Hematopoietic multipotent progenitor cell treated with erythropoietin and hydrocortisone succinate and interleukin-3 and kit ligand, for 15 days (in vitro differentiated cells): ENCODE results near the gene CNOT2.
"Not testable (repeated sequence)": the region's sequence is repeated elsewhere in the genome, so short reads cannot be mapped to it uniquely, and the experiment has no call there.

Source experiments
- DNase-seq: peaks from one replicate; pipeline ENCODE4 v3.0.0-alpha.2; 2015; ENCODE audit warnings: low spot score

The CNOT2 gene

GRCh38 chr12:70365648-70366518, 122.7 kb downstream of the CNOT2 start, which contains the start of gene KCNMB4:
KCNMB4 (plus strand) TSS chr12:70366290; CDS start chr12:70366735, 445 bp downstream.
- DNase-seq, result no peak

GRCh38 chr12:70366581-70367257, 123.5 kb downstream of the CNOT2 start:
- no peak for DNase-seq

GRCh38 chr12:70367258-70368141, 124.3 kb downstream of the CNOT2 start:
- DNase-seq, result no peak

- DNase-seq, result no peak
Observed at GRCh38 chr12:70372881-70373280, 129.6 kb downstream of the CNOT2 start.

GRCh38 chr12:70379846-70380245, 136.6 kb downstream of the CNOT2 start:
- DNase-seq, result no peak

GRCh38 chr12:70383484-70383883, 140.3 kb downstream of the CNOT2 start:
- DNase-seq, result no peak

- no peak for DNase-seq
Observed at GRCh38 chr12:70383886-70384285, 140.7 kb downstream of the CNOT2 start.

GRCh38 chr12:70386771-70387170, 143.5 kb downstream of the CNOT2 start:
- no peak for DNase-seq

- DNase-seq, result no peak
Observed at GRCh38 chr12:70389678-70390077, 146.4 kb downstream of the CNOT2 start.

GRCh38 chr12:70392631-70393030, 149.4 kb downstream of the CNOT2 start:
- DNase-seq, result not testable (repeated sequence)

GRCh38 chr12:70393787-70394499, 150.7 kb downstream of the CNOT2 start:
- no peak for DNase-seq

GRCh38 chr12:70398002-70398401, 154.8 kb downstream of the CNOT2 start:
- DNase-seq, result no peak

GRCh38 chr12:70398862-70399261, 155.6 kb downstream of the CNOT2 start:
- no peak for DNase-seq

- DNase-seq, result no peak
Observed at GRCh38 chr12:70399311-70399710, 156.1 kb downstream of the CNOT2 start.

- DNase-seq, result no peak
Observed at GRCh38 chr12:70400124-70400523, 156.9 kb downstream of the CNOT2 start.

GRCh38 chr12:70402597-70402996, 159.4 kb downstream of the CNOT2 start:
- no peak for DNase-seq

- no peak for DNase-seq
Observed at GRCh38 chr12:70403826-70404225, 160.6 kb downstream of the CNOT2 start.
